Measurements from ENCODE around the gene CFAP251. TPM values are rescaled to one million over a fixed set of nuclear protein-coding genes. Genes with fewer than 3 reads are reported as not detected.

CFAP251 gene
- total RNA-seq, 1 experiment from 2014 or later: 2.6 TPM

- H3K27me3 ChIP-seq (ENCODE audit: insufficient read depth, low read length): no peaks in the 10 kb centered on the region
- H3K9me2 ChIP-seq (ENCODE audit: insufficient read depth): no peaks in the 10 kb centered on the region
- 0 out of 4 replicates have a peak, but pooled peaks cover 0 to 4% of the 10 kb centered on the region in 2 experiments for H3K9me3 ChIP-seq (ENCODE audit: control insufficient read depth in 1 of 2, insufficient read depth in 1 of 2, low read depth in 1 of 2, low read length in 2 of 2)
- DNase-seq (ENCODE audit: low read depth, low spot score) (no peak), ATAC-seq (no peak)
- H3K9ac ChIP-seq (ENCODE audit: low read length): no peak overlapping the region; the same call in 1 of the 2 replicates
- ChIA-PET CTCF (no interaction called here), POLR2A (no interaction called here), RAD21 (ENCODE audit: low non-redundant PET in 1 of 2, low total read pairs in 2 of 2, uncharacterized antibody in 2 of 2, unreplicated experiment in 2 of 2) (no interaction called here)
- BruUV-seq (replicated peaks): no TSS peak
- peaks cover 17 to 27% of the 10 kb centered on the region in 2 experiments for H3K4me1 ChIP-seq (ENCODE audit: control insufficient read depth in 1 of 2, insufficient read depth in 2 of 2, low read length in 2 of 2)
- H2AFZ ChIP-seq (ENCODE audit: low read depth, low read length, poor library complexity, severe bottlenecking): no peak overlapping the region
- H3K79me2 ChIP-seq (ENCODE audit: insufficient read depth, low read length): peaks cover 53% of the 10 kb centered on the region
- H3K4me2 ChIP-seq (ENCODE audit: low read length): peak overlapping the region; percentile 97
- no peaks in the 10 kb centered on the region for H4K20me1 ChIP-seq (ENCODE audit: insufficient read depth)
- no peaks in the 10 kb centered on the region for H3K36me3 ChIP-seq (ENCODE audit: control insufficient read depth in 1 of 2, insufficient read depth in 2 of 2, low read length in 2 of 2)
- intact Hi-C loops (cut with micrococcal nuclease): no loop called here
- peak overlapping the region in 1 of 2 experiments; percentile 80; a peak in 1 of 4 replicates for H3K4me3 ChIP-seq (replicated peaks in 1 of 2; ENCODE audit: low read depth in 1 of 2, low read length in 2 of 2)
- H3K27ac ChIP-seq (ENCODE audit: low read depth, low read length): peak overlapping the region; percentile 86; the same call in 1 of the 2 replicates
- TF ChIP-seq POLR2A (IDR thresholded peaks at IDR 0.05; ENCODE audit: borderline replicate concordance, extremely low read depth, insufficient read depth, insufficient read length) (no peak), CTCF (IDR thresholded peaks at IDR 0.05 in 2 of 3, conservative IDR thresholded peaks at IDR 0.05 in 1 of 3; ENCODE audit: borderline replicate concordance in 1 of 3, insufficient read depth in 1 of 3, low read depth in 2 of 3, low read length in 2 of 3) (no peak), EZH2 (IDR thresholded peaks at IDR 0.05) (no peak), POLR2AphosphoS5 (IDR thresholded peaks at IDR 0.05; ENCODE audit: low read depth, low read length) (no peak), ZBTB33 (IDR thresholded peaks at IDR 0.05; ENCODE audit: extremely low read depth, insufficient replicate concordance, low read length) (no peak), TCF7L2 (IDR thresholded peaks at IDR 0.05; ENCODE audit: borderline replicate concordance, extremely low read depth, insufficient read depth, insufficient read length) (no peak), YY1 (IDR thresholded peaks at IDR 0.05; ENCODE audit: extremely low read depth, insufficient replicate concordance, low read depth, low read length) (no peak), ELF1 (IDR thresholded peaks at IDR 0.05; ENCODE audit: borderline replicate concordance, low read depth) (no peak), SRF (IDR thresholded peaks at IDR 0.05; ENCODE audit: low read depth) (no peak), ZFX (IDR thresholded peaks at IDR 0.05) (no peak), SIN3A (IDR thresholded peaks at IDR 0.05; ENCODE audit: low read depth) (no peak), RAD21 (IDR thresholded peaks at IDR 0.05; ENCODE audit: low read depth) (no peak), EGR1 (IDR thresholded peaks at IDR 0.05; ENCODE audit: low read depth) (no peak), CBX3 (IDR thresholded peaks at IDR 0.05; ENCODE audit: low read depth) (no peak), ATF3 (IDR thresholded peaks at IDR 0.05) (no peak)
Observed at GRCh38 chr12:122024132-122024785, 105.9 kb downstream of the CFAP251 start.

Data from HCT116 (cell line).